ENCODE measurements around the gene PARN. TPM values are rescaled to one million over a fixed set of nuclear protein-coding genes. Genes with fewer than 3 reads are reported as not detected.

Gene PARN
- total and polyA plus RNA-seq, 2 of the 8 experiments (the other 6 are each of a cell fraction or from before 2014, with no cell fraction given), result 24.5 to 44.6 TPM

DNA sequence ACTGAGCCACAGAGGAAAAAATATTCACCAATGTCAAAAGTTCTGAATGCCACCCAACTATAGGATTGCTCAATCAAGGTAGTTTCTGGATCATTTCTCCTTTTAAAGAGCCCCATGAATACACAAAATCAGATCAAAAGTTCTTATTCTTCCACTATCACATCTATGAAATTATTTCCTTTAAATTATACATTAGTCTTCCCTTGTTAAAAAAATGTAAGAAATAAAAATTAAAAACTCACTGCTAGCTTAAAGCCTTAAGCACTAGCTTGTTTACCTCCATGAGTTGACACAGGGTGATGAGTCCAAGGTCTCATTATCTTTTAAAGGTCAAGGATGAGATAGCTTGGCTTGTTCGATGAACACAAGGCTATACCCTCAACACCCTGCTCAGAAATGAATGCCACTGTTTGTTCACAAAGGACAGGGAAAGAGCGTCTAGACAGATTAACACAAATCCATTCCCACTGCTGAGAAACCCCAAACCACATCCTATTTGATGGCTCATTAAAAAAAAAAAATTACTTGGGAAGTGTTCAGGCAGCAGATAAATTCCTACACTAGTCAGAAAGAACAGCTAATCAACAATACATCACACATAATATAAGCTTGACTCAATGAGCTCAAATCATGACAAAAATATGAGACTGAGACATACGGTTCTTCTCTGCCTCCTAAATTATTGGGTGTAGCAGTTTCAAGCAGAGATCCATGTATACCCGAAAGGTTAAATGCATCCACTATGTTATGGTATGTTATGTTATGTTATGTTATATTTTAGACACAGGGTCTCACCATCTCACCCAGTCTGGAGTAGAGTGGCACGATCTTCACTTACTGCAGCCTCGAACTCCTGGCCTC, 118.9 kb downstream of the PARN start (continued):
- TF ChIP-seq SIRT6 (IDR thresholded peaks at IDR 0.05; ENCODE audit: low read length), result no peak
- TF ChIP-seq GTF2F1 (IDR thresholded peaks at IDR 0.05; ENCODE audit: borderline replicate concordance, low read depth, low read length), result no peak
- TF ChIP-seq, protein P1, sequence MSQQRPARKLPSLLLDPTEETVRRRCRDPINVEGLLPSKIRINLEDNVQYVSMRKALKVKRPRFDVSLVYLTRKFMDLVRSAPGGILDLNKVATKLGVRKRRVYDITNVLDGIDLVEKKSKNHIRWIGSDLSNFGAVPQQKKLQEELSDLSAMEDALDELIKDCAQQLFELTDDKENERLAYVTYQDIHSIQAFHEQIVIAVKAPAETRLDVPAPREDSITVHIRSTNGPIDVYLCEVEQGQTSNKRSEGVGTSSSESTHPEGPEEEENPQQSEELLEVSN (IDR thresholded peaks at IDR 0.05), result no peak
- no peak for TF ChIP-seq FOSL1 (IDR thresholded peaks at IDR 0.05; ENCODE audit: insufficient read depth, low read depth, low read length)
- no peak for TF ChIP-seq RAD21 (IDR thresholded peaks at IDR 0.05 in 1 of 2, conservative IDR thresholded peaks at IDR 0.05 in 1 of 2; ENCODE audit: low read depth in 2 of 2, low read length in 2 of 2)
- no peak for TF ChIP-seq NRF1 (IDR thresholded peaks at IDR 0.05; ENCODE audit: low read depth, low read length)
- no peak for TF ChIP-seq SP2 (IDR thresholded peaks at IDR 0.05; ENCODE audit: low read length)
- no peak for TF ChIP-seq TEAD4 (IDR thresholded peaks at IDR 0.05; ENCODE audit: low read depth, low read length)
